GM18507 (cell line): Measurements from ENCODE around the gene GNAI3.
"Not testable (repeated sequence)": the region's sequence is repeated elsewhere in the genome, so short reads cannot be mapped to it uniquely, and the experiment has no call there.

Experiments
- DNase-seq: peaks from one replicate; pipeline ENCODE4 v3.0.0; 2011; ENCODE audit warnings: low read depth; ENCODE audit not compliant: insufficient read length; ENCODE audit errors: extremely low spot score
- FAIRE-seq: peaks from 2 replicates; lab custom pipeline; 2011; peaks lifted over from hg19 to GRCh38; lab: Jason Lieb, UNC

Gene GNAI3

DNA sequence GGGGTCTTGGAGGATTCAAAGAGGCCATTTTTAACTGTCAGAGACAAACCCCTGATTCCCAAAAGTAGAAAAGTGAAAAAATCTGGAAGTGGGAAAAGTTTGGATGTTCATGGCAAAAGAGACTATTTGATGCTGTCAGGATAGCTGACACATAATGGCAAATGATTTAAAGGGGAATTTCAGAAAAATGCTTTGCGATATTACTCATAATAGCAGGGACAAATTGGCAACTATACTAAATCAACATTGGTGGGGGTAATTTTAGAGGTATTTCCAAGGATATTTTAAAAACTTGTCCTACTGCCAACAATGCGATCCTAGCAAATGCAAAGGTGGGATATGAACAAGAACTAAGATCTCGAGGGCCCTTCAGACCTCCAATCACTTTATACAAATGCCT is 102.2 kb downstream of the GNAI3 start:
- DNase-seq (no peak), FAIRE-seq (no peak)

- DNase-seq (no peak), FAIRE-seq (no peak)
Measured at GRCh38 chr1:109652402-109652801, 104.0 kb downstream of the GNAI3 start.

- no peak for DNase-seq
Measured at GRCh38 chr1:109653306-109653705, 104.9 kb downstream of the GNAI3 start.

GRCh38 chr1:109654519-109654918 is 106.1 kb downstream of the GNAI3 start:
- no peak for FAIRE-seq

More at GRCh38 chr1:109653306-109653705, 104.9 kb downstream of the GNAI3 start:
- no peak for FAIRE-seq

DNA sequence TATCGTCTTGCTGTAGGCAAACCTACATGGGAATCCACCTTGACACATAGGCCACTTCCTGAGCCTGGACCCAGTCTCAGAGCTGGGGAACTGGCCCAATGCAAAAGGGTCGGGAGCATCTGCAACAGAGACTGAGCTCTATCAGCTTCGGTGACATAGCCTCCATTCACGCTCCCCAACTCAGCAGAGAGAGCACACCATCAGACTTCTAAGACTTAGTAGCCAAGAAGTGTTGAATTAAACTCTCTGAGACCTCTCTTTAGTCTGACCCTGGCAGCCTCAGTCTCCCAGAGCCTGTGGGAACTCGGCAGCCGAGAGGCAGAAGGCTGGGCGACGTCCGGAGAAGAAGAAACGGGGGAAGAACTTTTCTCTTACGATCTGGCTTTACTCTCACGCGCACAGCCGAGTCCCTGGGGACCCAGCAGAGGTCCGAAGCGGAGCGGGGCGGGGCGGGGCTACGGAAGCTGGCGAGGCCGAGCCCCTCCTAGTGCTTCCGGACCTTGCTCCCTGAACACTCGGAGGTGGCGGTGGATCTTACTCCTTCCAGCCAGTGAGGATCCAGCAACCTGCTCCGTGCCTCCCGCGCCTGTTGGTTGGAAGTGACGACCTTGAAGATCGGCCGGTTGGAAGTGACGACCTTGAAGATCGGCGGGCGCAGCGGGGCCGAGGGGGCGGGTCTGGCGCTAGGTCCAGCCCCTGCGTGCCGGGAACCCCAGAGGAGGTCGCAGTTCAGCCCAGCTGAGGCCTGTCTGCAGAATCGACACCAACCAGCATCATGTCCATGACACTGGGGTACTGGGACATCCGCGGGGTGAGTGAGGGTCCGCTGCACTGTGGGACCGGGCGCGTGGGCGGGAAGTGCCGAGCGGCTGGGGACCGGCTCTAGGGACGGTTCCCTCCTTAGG is 107.5 kb downstream of the GNAI3 start, which contains the start of gene GSTM4:
Gene GSTM4, plus strand, starts transcription at position 485 of the 905 bp plus-strand sequence. Its CDS starts 291 bp downstream, at position 776.
- FAIRE-seq (peak; percentile 86), DNase-seq (peak; percentile 84)

More at GRCh38 chr1:109654519-109654918, 106.1 kb downstream of the GNAI3 start:
- no peak for DNase-seq

GRCh38 chr1:109657395-109657794 is 109.0 kb downstream of the GNAI3 start:
- FAIRE-seq, result no peak
- no peak for DNase-seq

DNA sequence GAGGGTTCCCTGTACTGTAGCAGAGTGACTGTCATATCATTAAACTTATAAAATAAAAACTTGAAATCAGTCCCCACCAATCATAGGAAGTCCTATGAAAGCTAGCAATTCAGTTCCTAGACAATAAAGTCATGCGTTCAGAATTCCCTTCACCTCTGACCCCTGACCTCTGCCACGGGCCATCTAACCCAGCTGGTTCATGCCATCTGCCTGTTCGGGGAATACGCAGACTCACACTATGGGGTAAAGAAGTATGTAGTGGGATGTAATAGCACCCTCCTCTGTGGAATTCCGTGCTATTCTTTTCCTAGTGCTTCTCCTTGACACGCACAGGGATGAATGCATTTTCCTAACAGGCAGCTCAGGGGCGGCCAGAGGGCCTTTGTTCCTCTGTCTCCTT is 109.6 kb downstream of the GNAI3 start:
- FAIRE-seq, result no peak
- DNase-seq, result no peak

DNA sequence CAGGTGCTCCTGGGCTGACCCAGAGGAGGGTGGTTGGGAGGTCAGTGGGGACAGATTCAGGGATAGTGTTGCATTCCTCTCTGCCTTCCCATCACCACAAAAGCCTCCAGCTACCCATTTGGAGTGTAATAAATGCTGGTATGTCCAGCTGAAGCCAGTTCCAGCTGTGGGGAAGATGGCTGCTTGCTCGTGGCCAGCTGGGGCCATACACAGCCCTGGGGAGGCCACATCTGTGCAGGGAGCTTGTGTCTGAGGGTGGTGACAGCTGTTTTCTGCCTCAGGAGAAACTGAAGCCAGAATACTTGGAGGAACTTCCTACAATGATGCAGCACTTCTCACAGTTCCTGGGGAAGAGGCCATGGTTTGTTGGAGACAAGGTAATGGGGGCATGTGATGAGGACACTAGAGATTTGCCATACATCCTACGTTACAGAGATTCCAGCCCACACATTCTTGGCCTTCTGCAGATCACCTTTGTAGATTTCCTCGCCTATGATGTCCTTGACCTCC is 110.2 kb downstream of the GNAI3 start:
- DNase-seq (no peak), FAIRE-seq (no peak)

GRCh38 chr1:109659145-109659544 is 110.7 kb downstream of the GNAI3 start:
- FAIRE-seq (no peak), DNase-seq (no peak)

- FAIRE-seq, result no peak
- no peak for DNase-seq
Measured at GRCh38 chr1:109659997-109660690, 111.7 kb downstream of the GNAI3 start.

DNA sequence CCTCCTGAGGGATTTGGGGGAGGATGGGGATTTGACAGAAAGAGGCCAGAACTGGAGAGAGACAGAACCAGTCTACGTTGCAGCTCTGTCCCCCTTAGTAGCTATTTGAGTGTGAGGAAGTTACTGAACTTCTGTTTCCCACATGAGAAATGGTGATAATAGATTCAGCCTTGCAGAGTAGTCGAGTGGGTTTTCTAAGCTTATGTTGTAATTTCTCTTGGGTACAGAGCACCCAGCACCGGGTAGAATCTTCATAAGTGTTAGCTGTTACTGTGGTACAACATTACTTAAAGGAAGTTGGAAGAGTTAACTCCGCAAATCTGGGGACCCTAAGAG is 112.2 kb downstream of the GNAI3 start:
- DNase-seq, FAIRE-seq: not testable (repeated sequence)

- FAIRE-seq (no peak), DNase-seq (no peak)
Measured at GRCh38 chr1:109661391-109661790, 113.0 kb downstream of the GNAI3 start.

- DNase-seq (no peak), FAIRE-seq (no peak)
Measured at GRCh38 chr1:109664671-109665070, 116.3 kb downstream of the GNAI3 start.

- FAIRE-seq (peak; percentile 29), DNase-seq (no peak)
Measured at GRCh38 chr1:109667452-109668122, 119.2 kb downstream of the GNAI3 start, which contains the start of gene GSTM2. GSTM2 (plus strand) TSS chr1:109668057; CDS start chr1:109668116, 59 bp downstream.
